Ecto neural progenitor cell (in vitro differentiated cells): ENCODE data around the gene ZNF532.
"Not testable (repeated sequence)": the region's sequence is repeated elsewhere in the genome, so short reads cannot be mapped to it uniquely, and the experiment has no call there.

ENCODE experiments used
- DNase-seq: peaks from one replicate; pipeline ENCODE4 v3.0.0-alpha.2; 2018; ENCODE audit warnings: low spot score

Gene ZNF532

GRCh38 chr18:59009846-59010245 is 145.2 kb downstream of the ZNF532 start:
- no peak for DNase-seq

GRCh38 chr18:59011289-59011688 is 146.6 kb downstream of the ZNF532 start:
- DNase-seq = no peak

- DNase-seq = no peak
Measured at GRCh38 chr18:59011786-59012185, 147.1 kb downstream of the ZNF532 start.

DNA sequence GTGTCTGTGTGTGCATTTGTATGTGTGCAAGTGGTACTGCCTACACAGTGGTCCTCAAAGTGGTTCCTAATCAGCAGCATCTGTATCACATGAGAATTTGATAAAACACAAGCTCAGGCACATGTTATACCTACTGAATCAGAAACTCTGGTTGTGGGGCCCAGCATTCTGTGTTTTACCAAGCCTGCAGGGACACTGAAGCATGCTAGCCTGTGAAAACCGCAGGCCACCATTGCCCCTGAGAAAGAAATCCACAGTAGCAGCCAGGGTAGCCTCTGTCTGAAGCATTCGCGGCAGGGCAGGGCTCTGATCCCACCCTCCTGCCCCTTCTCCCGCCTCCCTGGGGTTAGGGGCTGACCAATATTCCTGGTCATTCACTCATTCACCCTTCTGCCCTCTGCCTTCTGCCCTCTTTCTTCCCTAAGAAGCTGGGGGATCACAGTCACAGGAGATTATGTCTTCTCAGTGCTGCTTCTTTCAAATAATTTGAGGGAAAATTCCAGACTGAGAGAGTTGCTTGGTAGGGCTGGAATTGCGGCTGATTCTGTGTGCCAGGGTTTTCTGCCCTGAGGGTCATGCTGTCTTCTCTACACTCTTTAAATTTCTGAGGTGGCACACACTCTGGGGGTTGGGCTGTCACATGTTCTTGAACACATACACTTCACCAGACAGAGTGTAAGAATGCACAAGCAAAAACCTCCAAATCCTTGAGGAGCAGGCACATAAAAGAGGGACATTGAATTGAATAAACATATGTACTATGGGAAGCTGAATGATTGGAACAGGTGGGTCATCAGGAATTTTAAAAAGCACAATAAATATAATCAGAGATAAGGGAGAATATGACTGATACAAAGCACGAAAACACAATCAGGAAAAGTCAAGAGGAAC is 148.4 kb downstream of the ZNF532 start:
- DNase-seq = no peak

DNA sequence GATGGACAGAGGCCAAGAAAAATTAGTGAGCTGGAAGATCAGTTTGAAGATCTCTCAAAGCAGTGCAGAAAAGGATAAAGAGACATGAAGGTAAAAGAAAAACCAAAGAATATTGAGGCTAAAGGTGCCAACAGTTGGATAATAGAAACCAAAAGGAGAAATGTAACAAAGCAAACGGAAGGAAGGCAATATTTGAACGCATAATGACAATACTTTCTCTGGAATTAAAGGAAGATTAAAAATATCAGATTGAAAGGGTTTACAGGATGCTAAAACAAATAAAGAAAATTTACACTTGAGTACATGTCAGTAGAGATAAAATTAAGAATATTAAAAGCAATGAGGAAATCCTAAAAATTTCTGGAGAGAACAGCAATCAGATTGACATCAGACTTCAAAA is 149.1 kb downstream of the ZNF532 start:
- no peak for DNase-seq

- DNase-seq = no peak
Measured at GRCh38 chr18:59015531-59016152, 151.0 kb downstream of the ZNF532 start.

DNA sequence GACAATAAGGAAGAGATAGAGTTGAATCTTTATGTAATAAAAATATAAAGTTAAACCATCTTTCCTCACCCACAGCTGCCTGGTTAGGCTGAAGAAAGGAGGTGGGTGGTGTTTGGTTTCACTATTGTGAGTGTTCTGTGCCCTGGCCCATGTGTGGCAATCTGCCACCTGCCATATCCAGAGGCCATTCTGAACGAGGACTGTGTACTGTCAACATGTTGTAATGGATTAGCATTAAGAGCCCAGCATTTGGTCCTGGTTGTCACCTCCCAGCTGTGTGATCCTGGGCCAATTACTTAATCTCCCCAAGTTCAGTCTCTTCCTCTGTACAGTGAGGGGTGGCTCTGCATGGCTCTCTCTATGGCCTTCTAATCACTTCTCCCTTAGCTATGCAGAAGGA is 156.8 kb downstream of the ZNF532 start:
- no peak for DNase-seq

GRCh38 chr18:59022167-59022945 is 157.7 kb downstream of the ZNF532 start:
- no peak for DNase-seq

GRCh38 chr18:59024829-59025228 is 160.2 kb downstream of the ZNF532 start:
- no peak for DNase-seq

DNA sequence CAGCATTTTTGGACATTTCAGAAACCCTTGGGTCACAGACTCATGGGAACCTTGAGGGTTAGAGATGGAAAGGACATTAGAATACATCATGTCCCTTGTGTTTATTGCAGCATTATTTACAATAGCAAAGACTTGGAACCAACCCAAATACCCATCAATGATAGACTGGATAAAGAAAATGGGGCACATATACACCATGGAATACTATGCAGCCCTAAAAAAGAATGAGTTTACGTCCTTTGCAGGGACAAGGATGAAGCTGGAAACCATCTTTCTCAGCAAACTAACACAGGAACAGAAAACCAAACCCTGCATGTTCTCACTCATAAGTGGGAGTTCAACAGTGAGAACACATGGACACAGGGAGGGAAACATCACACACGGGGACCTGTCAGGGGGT is 160.9 kb downstream of the ZNF532 start:
- DNase-seq = not testable (repeated sequence)

- no peak for DNase-seq
Measured at GRCh38 chr18:59026364-59026763, 161.7 kb downstream of the ZNF532 start.

- no peak for DNase-seq
Measured at GRCh38 chr18:59026831-59027410, 162.2 kb downstream of the ZNF532 start.

GRCh38 chr18:59029663-59030429 is 165.2 kb downstream of the ZNF532 start:
- DNase-seq = no peak

GRCh38 chr18:59032308-59032707 is 167.6 kb downstream of the ZNF532 start:
- DNase-seq = no peak

DNA sequence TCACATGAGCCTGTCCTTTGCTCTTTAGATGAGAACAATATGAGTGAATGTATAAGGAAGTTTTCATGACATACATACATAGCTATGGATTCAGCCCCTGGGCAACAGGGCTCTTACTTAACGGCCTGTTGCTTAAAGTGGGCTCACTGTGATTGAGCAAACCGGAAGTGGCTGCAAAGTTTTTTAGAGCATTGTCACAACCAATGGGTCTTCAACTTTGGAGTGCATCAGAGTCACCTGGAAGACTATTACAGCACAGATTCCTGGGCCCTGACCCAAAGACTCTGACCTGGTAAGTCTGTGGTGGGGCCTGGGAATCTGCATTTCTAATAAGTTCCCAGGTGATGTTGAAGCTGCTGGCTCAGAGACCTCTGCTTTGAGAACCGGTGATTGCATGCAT is 168.7 kb downstream of the ZNF532 start:
- DNase-seq = no peak

DNA sequence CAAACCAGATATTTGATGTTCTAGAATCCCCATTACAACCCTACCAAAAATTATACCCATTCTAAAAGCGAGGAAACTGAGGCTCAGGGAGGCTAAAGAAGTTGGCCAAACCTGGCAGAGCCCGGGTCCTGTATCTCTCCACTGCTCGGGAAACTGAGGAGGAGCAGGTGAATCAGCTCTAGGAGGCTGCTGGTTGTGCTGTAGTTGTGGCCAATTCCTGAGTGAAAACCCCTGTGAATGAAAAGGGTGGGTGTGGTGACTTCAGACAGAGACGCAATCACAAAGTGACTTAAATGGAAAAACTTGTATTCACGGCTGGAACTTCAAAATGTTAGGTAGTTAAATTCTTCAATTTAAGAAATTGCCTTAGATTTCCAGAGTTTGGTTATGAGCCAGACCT is 169.3 kb downstream of the ZNF532 start:
- no peak for DNase-seq

DNA sequence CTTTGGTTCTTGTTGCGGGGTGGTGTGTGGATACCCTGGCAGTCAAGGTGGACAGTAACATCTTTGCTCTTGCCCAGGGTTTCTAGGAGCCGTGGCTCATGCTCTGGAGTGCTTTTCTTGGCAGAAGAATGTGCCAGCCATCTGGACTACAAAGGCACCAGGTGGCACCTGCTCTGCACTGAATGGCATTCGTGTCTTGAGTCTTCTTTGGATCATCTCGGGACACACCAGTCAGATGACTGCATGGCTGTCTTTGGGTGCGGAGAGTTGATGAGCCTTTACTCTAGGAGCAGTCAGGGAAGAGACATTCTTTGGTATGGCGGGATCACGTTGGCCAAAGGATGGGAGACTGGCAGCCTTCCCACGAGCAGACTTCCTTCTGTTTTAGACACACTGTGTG is 170.9 kb downstream of the ZNF532 start:
- no peak for DNase-seq
